Colonic mucosa (tissue), 4 donors: ENCODE results near the gene SLC7A5. TPM values are rescaled to one million over a fixed set of nuclear protein-coding genes. Genes with fewer than 3 reads are reported as not detected.
"Not testable (repeated sequence)": the region's sequence is repeated elsewhere in the genome, so short reads cannot be mapped to it uniquely, and the experiment has no call there.

Experiments used
- DNase-seq: peaks from one replicate; pipeline ENCODE4 v3.0.0-alpha.2; 2020
- H3K27ac ChIP-seq: fragments of 200-600 bp; one replicate; pipeline ENCODE4 v1.8.0; 2021
- H3K27me3 ChIP-seq: fragments of 200-600 bp; one replicate; pipeline ENCODE4 v1.8.0; 2021
- H3K36me3 ChIP-seq: fragments of 200-600 bp; one replicate; pipeline ENCODE4 v1.8.0; 2021
- H3K4me1 ChIP-seq: fragments of 200-600 bp; one replicate; pipeline ENCODE4 v1.8.0; 2021; ENCODE audit warnings: mild to moderate bottlenecking
- H3K4me3 ChIP-seq: fragments of 200-600 bp; one replicate; pipeline ENCODE4 v1.8.0; 2021
- H3K9ac ChIP-seq, 2 donors: one replicate each; pipeline ENCODE4 v1.7.0; 2013; ENCODE audit warnings: control low read depth in 2 of 2, low read depth in 2 of 2, low read length in 2 of 2
- H3K9me3 ChIP-seq: fragments of 200-600 bp; one replicate; pipeline ENCODE4 v1.8.0; 2021
- intact Hi-C: fragments of 100-400 bp; cut with DNase I; formaldehyde crosslinking; loops from one replicate; pipeline ENCODE4 v1.14.1; 2022
- total RNA-seq, 2 donors: library from RNA; stranded (reverse); fragmentation: NEBNext Ultra II Directional in 1 of 2; extraction: Animal tissue kit (Norgen Biotek cat#: 25700) in 1 of 2; gene quantifications; one replicate each; pipeline ENCODE4 v1.2.1, GENCODE V29; 2021
- TF ChIP-seq, protein P1 (sequence below): fragments of 200-600 bp; IDR thresholded peaks from one replicate; pipeline ENCODE4 v1.8.0; 2022; ENCODE audit warnings: antibody characterized with exemption, mild to moderate bottlenecking
- donor health status: healthy.
- donor health status: DM: no; HTN: no; CAD: no.
- donor health status: DM: no; HTN: no; CAD: no.

Gene SLC7A5
- total RNA-seq, 2 donors from 2014 or later = 9.5 to 26.2 TPM

DNA sequence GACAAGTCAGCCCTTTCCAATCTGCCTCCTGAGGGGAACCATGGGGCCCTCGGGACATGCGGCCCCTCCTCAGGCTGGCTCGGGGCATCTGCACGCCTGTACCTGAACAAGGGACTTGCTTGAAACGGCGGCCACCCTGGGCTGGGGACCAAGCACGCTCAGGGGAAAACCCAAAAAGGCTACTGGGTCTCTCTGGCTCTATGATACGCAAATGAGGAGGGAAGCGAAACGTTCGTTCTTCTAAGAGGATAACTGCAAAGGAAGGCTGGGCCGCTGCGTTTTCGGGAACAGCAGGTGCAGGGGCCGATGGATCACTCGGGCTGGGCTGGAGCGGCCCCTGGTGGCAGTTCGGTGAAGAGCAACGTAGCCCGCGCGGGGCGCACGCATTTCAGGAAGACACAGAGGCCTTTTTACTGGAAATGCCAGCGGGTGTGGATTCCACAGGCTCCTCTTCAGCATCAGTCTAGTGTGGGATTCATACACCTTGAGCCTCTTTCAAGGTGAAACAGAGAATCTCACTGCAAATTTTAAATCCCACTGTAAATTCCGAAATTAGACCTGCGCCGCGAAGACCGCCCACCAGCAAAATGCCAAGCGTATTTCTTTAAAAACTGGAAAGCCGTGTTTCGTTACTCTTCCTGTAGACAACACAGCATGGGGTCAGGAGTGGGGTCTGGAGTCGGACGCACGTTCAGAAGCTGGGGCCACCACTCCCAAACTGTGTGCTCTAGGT is 40.1 kb upstream of the SLC7A5 start:
- DNase-seq = peak; percentile 72
- H3K9me3 ChIP-seq, H3K4me1 ChIP-seq, H3K9ac ChIP-seq, H3K4me3 ChIP-seq, H3K36me3 ChIP-seq, H3K27ac ChIP-seq, H3K27me3 ChIP-seq: not testable (repeated sequence)
- TF ChIP-seq, protein P1, sequence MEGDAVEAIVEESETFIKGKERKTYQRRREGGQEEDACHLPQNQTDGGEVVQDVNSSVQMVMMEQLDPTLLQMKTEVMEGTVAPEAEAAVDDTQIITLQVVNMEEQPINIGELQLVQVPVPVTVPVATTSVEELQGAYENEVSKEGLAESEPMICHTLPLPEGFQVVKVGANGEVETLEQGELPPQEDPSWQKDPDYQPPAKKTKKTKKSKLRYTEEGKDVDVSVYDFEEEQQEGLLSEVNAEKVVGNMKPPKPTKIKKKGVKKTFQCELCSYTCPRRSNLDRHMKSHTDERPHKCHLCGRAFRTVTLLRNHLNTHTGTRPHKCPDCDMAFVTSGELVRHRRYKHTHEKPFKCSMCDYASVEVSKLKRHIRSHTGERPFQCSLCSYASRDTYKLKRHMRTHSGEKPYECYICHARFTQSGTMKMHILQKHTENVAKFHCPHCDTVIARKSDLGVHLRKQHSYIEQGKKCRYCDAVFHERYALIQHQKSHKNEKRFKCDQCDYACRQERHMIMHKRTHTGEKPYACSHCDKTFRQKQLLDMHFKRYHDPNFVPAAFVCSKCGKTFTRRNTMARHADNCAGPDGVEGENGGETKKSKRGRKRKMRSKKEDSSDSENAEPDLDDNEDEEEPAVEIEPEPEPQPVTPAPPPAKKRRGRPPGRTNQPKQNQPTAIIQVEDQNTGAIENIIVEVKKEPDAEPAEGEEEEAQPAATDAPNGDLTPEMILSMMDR = peak; percentile 88
- intact Hi-C loops = loop anchor here (10.0 kb wide), 1 partner anchor 135 kb away; no protein-coding TSS in a partner anchor

DNA sequence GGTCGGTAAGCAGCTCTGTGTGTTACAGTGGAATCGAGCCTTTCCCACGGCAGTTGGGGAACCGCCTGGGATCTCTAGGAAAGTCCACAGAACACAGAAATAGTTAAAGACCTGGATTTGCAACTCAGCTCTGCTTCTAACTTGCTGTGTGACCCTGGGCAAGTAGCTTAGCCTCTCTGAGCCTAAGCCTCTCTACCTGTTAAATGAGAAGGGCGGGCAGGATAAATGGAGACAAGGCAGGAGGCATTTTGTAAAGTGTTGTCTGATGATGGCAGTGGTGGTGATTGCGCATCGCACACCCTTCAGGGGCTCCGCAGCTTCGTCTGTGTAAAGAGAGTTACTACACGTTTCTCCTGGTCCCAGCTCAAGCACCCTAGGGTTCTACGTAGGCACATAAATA is 38.8 kb upstream of the SLC7A5 start:
- not testable (repeated sequence) for H3K4me3 ChIP-seq, H3K36me3 ChIP-seq, H3K9ac ChIP-seq, H3K9me3 ChIP-seq, H3K27ac ChIP-seq, DNase-seq, H3K27me3 ChIP-seq, H3K4me1 ChIP-seq
- intact Hi-C loops = loop anchor here (10.0 kb wide), 1 partner anchor 133 kb away; no protein-coding TSS in a partner anchor

DNA sequence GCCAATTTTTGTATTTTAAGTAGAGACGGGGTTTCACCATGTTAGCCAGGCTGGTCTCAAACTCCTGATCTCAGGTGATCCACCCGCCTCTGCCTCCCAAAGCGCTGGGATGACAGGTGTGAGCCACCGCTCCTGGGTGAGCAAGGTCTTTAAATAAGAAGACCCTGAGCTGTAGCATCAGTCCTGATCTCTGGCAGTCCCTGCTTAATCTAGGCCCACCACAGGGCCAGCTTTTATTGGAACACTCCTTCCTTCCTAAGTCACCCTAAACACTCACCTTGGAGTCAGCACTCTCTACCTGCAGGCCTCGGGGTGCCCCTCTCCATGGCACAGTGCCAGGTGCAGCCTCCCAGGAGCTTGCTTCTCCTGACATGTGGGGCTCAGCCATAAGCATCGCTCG is 36.2 kb upstream of the SLC7A5 start:
- H3K27ac ChIP-seq, H3K4me1 ChIP-seq, H3K9ac ChIP-seq, H3K36me3 ChIP-seq, DNase-seq, H3K9me3 ChIP-seq, H3K4me3 ChIP-seq, H3K27me3 ChIP-seq: not testable (repeated sequence)
- intact Hi-C loops = loop anchor here (10.0 kb wide), 1 partner anchor 131 kb away; no protein-coding TSS in a partner anchor

DNA sequence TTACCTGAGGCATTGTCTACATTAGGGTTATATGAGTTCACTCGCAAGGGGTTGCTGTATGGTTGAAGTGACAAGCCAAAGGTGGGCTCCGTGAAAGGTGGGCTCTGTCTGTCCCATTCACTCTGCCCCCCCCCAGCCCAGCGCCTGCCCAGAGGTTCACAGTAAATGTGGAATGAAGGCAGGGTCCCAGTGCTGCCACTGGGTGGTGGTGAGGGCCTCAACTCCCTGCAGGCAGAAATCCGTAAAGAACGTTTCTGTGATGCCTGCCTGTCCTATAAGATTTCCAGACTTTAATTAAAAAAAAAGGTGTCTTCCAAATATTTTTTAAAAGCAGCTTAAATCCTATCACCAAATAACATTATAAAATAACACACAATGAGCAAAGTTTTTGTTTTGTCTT is 35.7 kb upstream of the SLC7A5 start:
- H3K9ac ChIP-seq, H3K36me3 ChIP-seq, H3K4me1 ChIP-seq, DNase-seq, H3K27ac ChIP-seq, H3K4me3 ChIP-seq, H3K27me3 ChIP-seq, H3K9me3 ChIP-seq: not testable (repeated sequence)
- intact Hi-C loops = loop anchor here (10.0 kb wide), 1 partner anchor 130 kb away; no protein-coding TSS in a partner anchor

- not testable (repeated sequence) for H3K4me1 ChIP-seq, H3K9me3 ChIP-seq, H3K27ac ChIP-seq, DNase-seq, H3K9ac ChIP-seq, H3K4me3 ChIP-seq, H3K36me3 ChIP-seq, H3K27me3 ChIP-seq
- intact Hi-C loops = loop anchor here (10.0 kb wide), 1 partner anchor 126 kb away; no protein-coding TSS in a partner anchor
Measured at GRCh38 chr16:87900489-87900888, 31.2 kb upstream of the SLC7A5 start.

- Histone ChIP-seq H3K27ac (no peak overlapping the region), H3K9ac (no peak overlapping the region), H3K4me1 (no peaks in the 10 kb centered on the region), H3K36me3 (no peaks in the 10 kb centered on the region), H3K9me3 (no peaks in the 10 kb centered on the region), H3K4me3 (no peak overlapping the region), H3K27me3 (no peaks in the 10 kb centered on the region)
- intact Hi-C loops = no loop called here
- no peak for DNase-seq
- TF ChIP-seq, protein P1 = no peak
Measured at GRCh38 chr16:87897521-87898505, 28.5 kb upstream of the SLC7A5 start.

GRCh38 chr16:87896924-87897520 is 27.7 kb upstream of the SLC7A5 start:
- H3K4me3 ChIP-seq, H3K4me1 ChIP-seq, H3K9ac ChIP-seq, intact Hi-C loops, DNase-seq, H3K9me3 ChIP-seq, H3K36me3 ChIP-seq, H3K27ac ChIP-seq, H3K27me3 ChIP-seq: not testable (repeated sequence)

- H3K27ac ChIP-seq, H3K9ac ChIP-seq, DNase-seq, H3K36me3 ChIP-seq, H3K4me1 ChIP-seq, H3K27me3 ChIP-seq, intact Hi-C loops, H3K4me3 ChIP-seq, H3K9me3 ChIP-seq: not testable (repeated sequence)
Measured at GRCh38 chr16:87896176-87896890, 27.0 kb upstream of the SLC7A5 start.
